GM06990 (cell line): ENCODE results near the gene PARK7.
"Not testable (repeated sequence)": the region's sequence is repeated elsewhere in the genome, so short reads cannot be mapped to it uniquely, and the experiment has no call there.

Experiments
- DNase-seq: peaks from one replicate; pipeline ENCODE4 v3.0.0-alpha.2; 2011; ENCODE audit not compliant: insufficient read length; ENCODE audit errors: extremely low read depth
- H3K27me3 ChIP-seq: replicated peaks from 2 replicates; pipeline ENCODE4 v1.6.0; 2011; ENCODE audit warnings: low read length; ENCODE audit not compliant: control insufficient read depth, insufficient read depth
- H3K36me3 ChIP-seq: 2 replicates; pipeline ENCODE4 v1.5.1; 2011; ENCODE audit warnings: low read length; ENCODE audit not compliant: control insufficient read depth, insufficient read depth
- H3K4me3 ChIP-seq: replicated peaks from 2 replicates; pipeline ENCODE4 v1.5.1; 2011; ENCODE audit warnings: low read depth, mild to moderate bottlenecking, control low read depth, low read length
- CTCF ChIP-seq: IDR thresholded peaks from 2 replicates; pipeline ENCODE4 v1.5.1; 2011; ENCODE audit warnings: low read length, control low read depth, mild to moderate bottlenecking, inconsistent platforms; ENCODE audit not compliant: insufficient read depth, poor library complexity, severe bottlenecking

The PARK7 gene

GRCh38 chr1:7919880-7920279 lies 41.6 kb upstream of the PARK7 start:
- no peak for DNase-seq
- Histone ChIP-seq H3K4me3 (no peak overlapping the region), H3K27me3 (no peaks in the 10 kb centered on the region), H3K36me3 (no peaks in the 10 kb centered on the region)
- no peak for TF ChIP-seq CTCF

- no peak for TF ChIP-seq CTCF
- Histone ChIP-seq H3K4me3 (no peak overlapping the region), H3K36me3 (no peaks in the 10 kb centered on the region), H3K27me3 (no peaks in the 10 kb centered on the region)
- DNase-seq, result no peak
Measured at GRCh38 chr1:7921796-7922195, 39.7 kb upstream of the PARK7 start.

GRCh38 chr1:7922301-7922700 lies 39.2 kb upstream of the PARK7 start:
- DNase-seq, result no peak
- Histone ChIP-seq H3K36me3 (no peaks in the 10 kb centered on the region), H3K27me3 (no peaks in the 10 kb centered on the region), H3K4me3 (no peak overlapping the region)
- no peak for TF ChIP-seq CTCF

- not testable (repeated sequence) for H3K36me3 ChIP-seq, DNase-seq, H3K27me3 ChIP-seq, H3K4me3 ChIP-seq
Measured at GRCh38 chr1:7927061-7927460, 34.5 kb upstream of the PARK7 start.

GRCh38 chr1:7928247-7928646 lies 33.3 kb upstream of the PARK7 start:
- Histone ChIP-seq H3K4me3 (no peak overlapping the region), H3K36me3 (no peaks in the 10 kb centered on the region), H3K27me3 (no peaks in the 10 kb centered on the region)
- TF ChIP-seq CTCF, result no peak
- no peak for DNase-seq

GRCh38 chr1:7929637-7930036 lies 31.9 kb upstream of the PARK7 start:
- DNase-seq, result no peak
- no peak for TF ChIP-seq CTCF
- Histone ChIP-seq H3K27me3 (no peaks in the 10 kb centered on the region), H3K4me3 (no peak overlapping the region), H3K36me3 (no peaks in the 10 kb centered on the region)
